GM19351 (cell line): ENCODE data around the gene PLXND1.
"Not testable (repeated sequence)": the region's sequence is repeated elsewhere in the genome, so short reads cannot be mapped to it uniquely, and the experiment has no call there.

ENCODE experiments used
- ATAC-seq: cut with Tn5 transposase; IDR thresholded peaks from one replicate; pipeline ENCODE4 v1.9.1; 2021; ENCODE audit warnings: mild to moderate bottlenecking, moderate library complexity; ENCODE audit not compliant: unreplicated experiment

The PLXND1 gene

GRCh38 chr3:129615751-129616281, 9.3 kb upstream of the PLXND1 start:
- ATAC-seq: no peak

- no peak for ATAC-seq
These were observed 8.5 kb upstream of the PLXND1 start for GRCh38 chr3:129614927-129615363.

DNA sequence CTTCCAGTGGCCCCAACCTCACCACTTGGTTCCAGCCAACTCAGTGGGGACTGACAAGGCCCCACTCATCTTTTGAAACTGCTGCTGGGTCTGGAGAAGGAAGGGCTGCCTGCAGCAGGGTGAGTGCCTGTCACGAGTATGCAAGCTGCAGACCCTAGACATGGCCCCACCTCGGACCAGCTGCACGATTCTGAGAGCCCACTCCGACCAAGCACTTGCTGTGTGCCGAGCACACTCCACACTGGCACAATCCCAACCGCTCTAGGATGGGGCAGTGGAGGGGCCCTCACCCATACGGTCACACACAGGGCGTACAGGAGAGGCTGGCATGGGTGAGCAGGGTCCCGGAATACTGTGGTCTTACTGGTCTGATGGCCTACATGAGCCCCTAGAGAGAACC, 8.0 kb upstream of the PLXND1 start:
- ATAC-seq: no peak

DNA sequence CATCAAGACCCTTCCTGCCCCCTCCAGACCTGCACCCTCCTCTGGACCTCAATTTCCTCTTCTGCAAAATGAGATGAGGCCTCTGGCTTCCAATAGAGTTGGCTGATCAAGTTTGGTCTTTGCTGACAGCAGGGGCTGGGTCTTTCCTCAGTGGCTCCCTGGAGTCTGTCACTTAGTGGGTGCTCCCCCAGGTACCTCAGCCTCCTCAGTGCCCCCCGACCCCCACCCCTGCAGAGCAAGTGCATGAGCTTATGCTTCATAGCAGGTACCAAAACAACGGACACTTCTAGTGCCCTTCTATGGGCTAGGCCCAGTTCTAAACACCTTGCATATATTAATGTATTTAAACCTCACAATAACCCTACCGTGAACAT, 6.9 kb upstream of the PLXND1 start:
- no peak for ATAC-seq

DNA sequence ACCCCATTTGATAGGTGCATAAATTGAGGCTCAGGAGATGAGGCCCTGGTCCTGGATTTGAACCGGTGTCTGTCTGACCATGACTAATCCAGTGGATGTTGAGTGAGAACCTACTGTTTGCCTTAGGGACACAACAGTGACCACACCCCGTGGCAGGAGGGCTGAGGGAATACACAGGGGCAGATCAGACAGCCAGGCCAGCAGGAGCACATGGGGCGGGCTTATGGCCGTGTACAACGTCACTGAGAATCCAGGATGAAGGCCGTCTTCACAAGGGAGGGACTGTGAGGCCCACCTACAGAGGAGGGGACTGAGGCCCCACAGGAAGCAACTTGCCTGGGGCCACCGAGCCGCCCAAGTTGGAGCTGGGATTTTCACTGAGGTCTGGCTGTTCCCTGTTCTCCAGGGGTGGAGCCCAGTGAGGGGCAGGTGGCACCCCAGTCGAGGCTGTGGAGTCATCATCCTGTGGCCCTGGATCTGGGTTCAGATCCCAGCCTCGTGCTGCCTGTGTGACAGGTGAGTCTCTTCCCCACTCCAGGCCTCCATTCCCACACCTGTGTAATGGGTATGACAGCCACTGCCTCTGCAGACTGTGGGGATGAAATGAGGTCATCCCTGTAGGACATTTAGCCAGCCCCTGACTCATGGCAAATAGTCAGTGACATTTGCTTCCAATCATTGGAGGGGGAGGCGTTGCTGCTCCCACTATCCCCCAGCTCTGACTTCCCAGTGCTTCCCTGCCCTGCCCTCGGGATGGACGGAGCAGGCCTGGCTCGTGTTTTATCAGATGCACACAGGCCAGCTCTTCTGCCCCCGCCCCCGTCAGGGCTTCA, 6.3 kb upstream of the PLXND1 start:
- no peak for ATAC-seq

- ATAC-seq: no peak
These were observed 5.5 kb upstream of the PLXND1 start for GRCh38 chr3:129611812-129612533.

DNA sequence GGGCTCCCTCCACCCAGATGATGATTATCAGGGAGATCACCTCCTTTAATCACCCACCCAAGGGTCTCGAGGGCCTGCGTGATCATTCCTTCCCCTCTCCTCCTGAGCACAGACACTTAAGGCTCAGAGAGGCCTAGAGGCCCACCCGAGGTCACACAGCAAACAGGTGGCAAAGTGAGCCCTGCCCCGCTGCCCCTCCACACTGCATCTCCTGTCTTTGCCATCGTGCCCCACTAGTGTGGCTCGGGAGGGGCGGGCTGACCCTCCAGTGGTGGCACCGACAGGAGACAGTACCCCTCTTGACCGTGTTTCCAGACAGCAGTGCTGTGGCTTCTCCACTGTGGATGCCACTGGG, 4.9 kb upstream of the PLXND1 start:
- ATAC-seq: no peak

DNA sequence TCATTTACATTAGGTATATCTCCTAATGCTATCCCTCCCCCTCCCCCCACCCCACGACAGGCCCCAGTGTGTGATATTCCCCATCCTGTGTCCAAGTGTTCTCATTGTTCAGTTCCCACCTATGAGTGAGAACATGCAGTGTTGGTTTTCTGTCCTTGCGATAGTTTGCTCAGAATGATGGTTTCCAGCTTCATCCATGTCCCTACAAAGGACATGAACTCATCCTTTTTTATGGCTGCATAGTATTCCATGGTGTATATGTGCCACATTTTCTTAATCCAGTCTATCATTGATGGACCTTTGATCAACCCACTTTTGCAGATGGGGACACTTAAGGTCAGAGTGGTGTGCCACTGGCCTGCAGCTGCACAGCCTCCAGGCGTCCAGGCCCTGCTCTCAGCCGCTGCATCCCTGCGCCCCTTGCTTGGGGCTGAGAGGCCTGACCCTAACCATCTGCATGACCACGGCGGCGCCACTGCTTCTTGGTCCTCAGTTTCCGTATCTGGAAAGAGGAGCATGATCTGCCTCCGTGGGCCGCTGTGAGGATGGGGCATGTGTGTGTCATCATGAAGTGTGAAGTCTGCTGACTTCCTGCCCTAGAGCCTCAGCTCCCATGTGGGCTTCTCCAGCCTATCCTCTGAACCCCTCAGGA, 4.4 kb upstream of the PLXND1 start:
- not testable (repeated sequence) for ATAC-seq

DNA sequence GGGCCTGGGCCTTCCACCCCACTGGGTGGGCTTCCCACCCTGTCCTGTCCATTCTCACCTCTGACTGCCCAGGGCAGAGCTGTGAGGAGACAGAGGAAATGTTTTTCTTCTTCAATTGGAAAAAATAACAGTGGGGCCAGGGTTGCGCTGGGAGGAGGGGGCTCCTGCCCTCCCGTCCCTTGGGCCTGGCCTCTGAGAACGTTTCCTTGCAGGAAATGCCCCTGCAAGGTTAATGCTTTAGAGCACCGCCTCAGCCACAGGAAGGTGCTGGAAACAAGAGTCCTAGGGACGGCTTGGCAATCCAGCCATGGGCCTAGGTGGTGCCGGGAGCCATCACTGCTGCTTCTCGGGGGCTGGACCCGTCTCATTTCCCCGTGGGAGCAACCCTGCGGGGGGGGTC, 3.8 kb upstream of the PLXND1 start:
- no peak for ATAC-seq

- ATAC-seq: no peak
These were observed 3.2 kb upstream of the PLXND1 start for GRCh38 chr3:129609591-129610182.

- no peak for ATAC-seq
These were observed 2.6 kb upstream of the PLXND1 start for GRCh38 chr3:129608936-129609590.

- ATAC-seq: no peak
These were observed 1.8 kb upstream of the PLXND1 start for GRCh38 chr3:129608087-129608935.

DNA sequence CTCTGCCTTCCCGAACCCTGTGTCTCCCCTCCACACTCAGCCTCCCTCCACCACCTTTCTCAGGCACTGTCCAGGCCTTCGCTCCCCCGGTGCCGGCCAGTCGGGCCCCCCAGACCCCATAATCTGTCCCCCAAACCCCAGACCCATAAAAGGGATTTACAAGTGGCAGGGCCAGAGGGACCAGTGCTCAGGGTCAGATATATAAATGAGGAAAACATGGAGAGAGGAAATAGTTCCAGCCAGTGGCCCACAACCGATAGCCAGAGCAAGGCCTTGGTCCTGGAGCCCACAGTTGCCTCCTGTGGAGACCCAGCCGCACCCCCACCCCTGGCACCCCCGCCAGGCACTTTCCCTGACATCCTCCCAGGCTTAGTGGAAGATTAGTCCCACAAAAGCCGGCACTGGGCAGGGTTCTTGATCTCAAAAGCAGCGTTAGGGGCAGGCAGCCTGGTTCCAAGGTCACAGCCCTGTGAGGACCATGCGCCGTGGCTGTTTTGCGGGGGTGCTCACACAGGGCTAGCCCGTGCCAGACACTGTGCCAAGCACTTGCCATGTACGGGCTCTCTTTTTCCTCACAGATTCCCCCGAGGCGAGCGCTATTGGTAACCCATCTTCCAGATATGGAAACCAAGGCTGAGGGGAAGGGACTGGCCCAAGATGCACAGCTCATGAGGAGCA, 1.1 kb upstream of the PLXND1 start:
- ATAC-seq: no peak

DNA sequence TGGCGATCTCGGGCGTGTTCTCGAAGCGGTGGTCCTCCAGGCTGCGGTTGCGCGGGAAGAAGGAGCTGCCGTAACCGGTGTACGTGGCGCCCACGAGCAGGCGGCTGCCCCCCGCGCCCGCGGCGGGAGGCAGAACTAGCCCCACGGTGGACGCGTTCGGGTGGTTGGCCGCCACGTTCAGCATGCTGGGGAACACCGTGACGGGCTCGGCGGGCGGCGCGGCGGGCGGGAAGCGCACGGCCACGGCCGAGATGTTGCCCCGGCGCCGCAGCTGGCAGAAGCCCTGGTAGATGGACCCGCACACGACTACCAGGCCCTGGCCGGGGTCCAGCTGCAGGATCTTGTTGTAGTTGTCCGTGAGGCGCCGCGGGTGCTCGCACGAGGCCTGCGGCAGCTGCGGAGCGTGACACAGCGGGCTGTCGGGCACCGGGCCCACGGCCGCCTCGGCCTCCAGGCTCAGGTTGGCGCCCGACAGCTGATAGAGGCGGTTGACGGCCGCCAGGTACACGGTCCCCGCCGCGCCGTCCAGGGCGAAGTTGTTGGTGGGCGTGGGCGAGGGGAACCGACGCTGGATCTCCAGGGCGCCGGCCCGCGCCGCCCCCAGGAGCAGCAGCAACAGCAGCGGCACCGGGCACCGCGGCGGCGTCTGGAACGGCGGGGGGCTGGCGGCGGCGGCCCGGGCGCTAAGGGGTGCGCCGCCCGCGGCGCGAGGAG, 397 bp downstream of the PLXND1 start:
- ATAC-seq: no peak

- no peak for ATAC-seq
These were observed 1.1 kb downstream of the PLXND1 start for GRCh38 chr3:129605203-129605921.

DNA sequence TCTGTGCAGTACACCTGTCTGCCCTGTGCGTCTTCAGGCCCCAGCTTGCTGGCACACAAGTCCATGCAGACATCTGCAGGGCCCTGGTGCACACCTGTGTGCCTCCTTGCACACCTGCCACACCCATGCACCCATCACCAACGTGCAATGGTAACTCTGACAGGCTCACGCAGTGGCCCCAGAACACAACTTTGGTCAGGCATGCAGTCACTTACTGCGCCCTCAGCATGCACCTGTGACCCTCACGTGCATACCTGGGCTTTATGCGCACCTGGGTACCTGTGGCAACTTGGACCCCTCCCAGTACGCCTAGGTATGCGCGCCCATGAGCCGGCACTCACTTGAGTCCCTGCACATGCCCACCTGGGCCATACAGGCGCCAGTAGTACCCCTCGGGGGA, 1.7 kb downstream of the PLXND1 start:
- ATAC-seq: no peak

DNA sequence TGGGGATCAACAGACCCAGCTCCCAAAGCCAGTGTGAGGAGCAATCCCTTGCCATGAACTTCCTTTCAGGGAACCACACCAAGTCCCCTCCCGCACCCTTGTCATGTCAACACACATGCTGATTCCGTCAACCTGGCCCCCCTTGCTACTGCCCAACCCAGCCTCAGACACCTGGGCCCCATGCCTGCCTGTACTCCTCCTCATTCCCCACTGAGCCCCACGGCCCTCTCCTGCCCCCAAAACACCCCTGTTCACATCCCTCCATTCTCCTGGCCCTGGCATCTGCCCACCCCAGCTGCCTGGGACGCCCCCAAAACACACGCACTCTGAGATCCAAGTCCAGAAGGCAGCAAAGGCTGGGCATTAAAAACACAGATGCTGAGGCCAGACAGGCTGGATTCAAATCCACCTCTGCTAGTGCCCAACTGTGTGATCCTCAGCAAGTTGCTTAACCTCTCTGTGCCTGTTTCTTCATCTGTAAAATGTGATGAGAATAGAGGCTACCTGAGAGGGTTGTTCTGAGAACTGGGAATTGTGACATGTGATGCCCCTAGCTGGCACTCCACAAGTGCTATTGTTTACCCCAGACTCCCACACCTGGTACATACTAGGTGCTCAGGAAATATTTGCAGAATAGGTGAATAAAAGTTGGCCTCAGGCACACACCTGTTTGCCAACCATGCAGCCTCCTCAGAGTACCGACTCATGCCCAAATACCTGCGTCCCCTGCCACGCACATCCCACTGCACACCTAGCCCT, 2.3 kb downstream of the PLXND1 start:
- no peak for ATAC-seq
